Caco-2 (cell line): Measurements from ENCODE around the gene CFAP43. TPM values are rescaled to one million over a fixed set of nuclear protein-coding genes. Genes with fewer than 3 reads are reported as not detected.

Experiments used
- BruUV-seq: library from RNA; stranded (reverse); fragments of 400-500 nt; replicated peaks from 2 replicates; lab custom pipeline; 2021; lab: Mats Ljungman, UMichigan
- CTCF ChIA-PET: fragments of 300-600 bp; sonication (Branson Sonifier 250); formaldehyde crosslinking; loops from one replicate; lab custom pipeline; 2022; ENCODE audit warnings: antibody characterized with exemption; lab: Charles Lee
- POLR2A ChIA-PET: fragments of 300-600 bp; sonication (Branson Sonifier 250); formaldehyde crosslinking; loops from one replicate; lab custom pipeline; 2022; ENCODE audit warnings: antibody characterized with exemption; lab: Charles Lee
- DNase-seq, 2 experiments: peaks; one replicate each; pipeline versions ENCODE4 v3.0.0 to v3.0.0-alpha.2; 2020 to 2022
- H3K27me3 ChIP-seq: replicated peaks from 2 replicates; pipeline ENCODE4 v1.6.0; 2011; ENCODE audit warnings: low read length; ENCODE audit not compliant: control insufficient read depth, insufficient read depth
- H3K36me3 ChIP-seq: 2 replicates; pipeline ENCODE4 v1.5.1; 2011; ENCODE audit warnings: low read length; ENCODE audit not compliant: control insufficient read depth, insufficient read depth
- H3K4me1 ChIP-seq: fragments of 250-450 bp; sonication (Bioruptor Pico); 2 replicates; pipeline ENCODE4 v1.5.1; 2020; ENCODE audit warnings: mild to moderate bottlenecking
- H3K4me3 ChIP-seq: 2 replicates; pipeline ENCODE4 v1.5.1; 2011; ENCODE audit warnings: low read depth, mild to moderate bottlenecking, control low read depth, low read length
- H3K9me3 ChIP-seq: fragments of 250-450 bp; sonication (Bioruptor Pico); 2 replicates; pipeline ENCODE4 v1.5.1; 2020; ENCODE audit warnings: mild to moderate bottlenecking, moderate library complexity
- H3K27ac Mint-ChIP-seq: one replicate; pipeline ENCODE4 v1.8.0; 2022; ENCODE audit warnings: mixed read lengths; ENCODE audit not compliant: unreplicated experiment
- H3K27me3 Mint-ChIP-seq: one replicate; pipeline ENCODE4 v1.8.0; 2022; ENCODE audit warnings: mixed read lengths; ENCODE audit not compliant: insufficient read depth, unreplicated experiment
- H3K36me3 Mint-ChIP-seq: one replicate; pipeline ENCODE4 v1.8.0; 2022; ENCODE audit warnings: mild to moderate bottlenecking, mixed read lengths; ENCODE audit not compliant: insufficient read depth, unreplicated experiment
- H3K4me1 Mint-ChIP-seq: one replicate; pipeline ENCODE4 v1.8.0; 2022; ENCODE audit warnings: low read depth, mixed read lengths; ENCODE audit not compliant: unreplicated experiment
- H3K4me3 Mint-ChIP-seq: one replicate; pipeline ENCODE4 v1.8.0; 2022; ENCODE audit warnings: mild to moderate bottlenecking, moderate library complexity, mixed read lengths; ENCODE audit not compliant: unreplicated experiment
- H3K9me3 Mint-ChIP-seq: one replicate; pipeline ENCODE4 v1.8.0; 2022; ENCODE audit warnings: mixed read lengths; ENCODE audit not compliant: unreplicated experiment
- CTCF ChIP-seq, 2 experiments: fragments of 200-600 bp in 1 of 2; IDR thresholded peaks; 1 replicate in 1 of 2; 2 replicates in 1 of 2; pipeline versions ENCODE4 v1.5.1 to v1.8.0; 2011 to 2022; ENCODE audit warnings: antibody characterized with exemption in 1 of 2, control low read depth in 1 of 2, inconsistent platforms in 1 of 2, low read depth in 1 of 2, low read length in 1 of 2, mild to moderate bottlenecking in 1 of 2, moderate library complexity in 1 of 2; ENCODE audit not compliant: insufficient read depth in 1 of 2, severe bottlenecking in 1 of 2, unreplicated experiment in 1 of 2
- intact Hi-C: fragments of 100-400 bp; cut with micrococcal nuclease; formaldehyde crosslinking; loops from one replicate; pipeline ENCODE4 v1.10.0; 2022; ENCODE audit not compliant: unreplicated experiment
- total RNA-seq: library from RNA; stranded (reverse); gene quantifications from 2 replicates; pipeline ENCODE4 v1.2.3, GENCODE V29; 2022

CFAP43 gene
- total RNA-seq, 1 experiment from 2014 or later = 0.52 TPM

- H3K4me3 ChIP-seq = no peak overlapping the region
- no peak for TF ChIP-seq CTCF (IDR thresholded peaks at IDR 0.05; ENCODE audit: insufficient read depth in 1 of 2, low read depth in 1 of 2, low read length in 1 of 2, severe bottlenecking in 1 of 2, unreplicated experiment in 1 of 2)
- peaks cover 28% of the 10 kb centered on the region for H3K4me1 ChIP-seq
- H3K36me3 ChIP-seq = peaks cover 3% of the 10 kb centered on the region; the same call in 1 of the 2 replicates
- CTCF ChIA-PET = no interaction called here
- POLR2A ChIA-PET = no interaction called here
- no peak for DNase-seq
- H3K27me3 ChIP-seq = no peaks in the 10 kb centered on the region
- Mint-ChIP-seq H3K27ac (no peak overlapping the region), H3K36me3 (peaks cover 55% of the 10 kb centered on the region), H3K27me3 (no peaks in the 10 kb centered on the region), H3K9me3 (no peaks in the 10 kb centered on the region), H3K4me1 (peaks cover 25% of the 10 kb centered on the region), H3K4me3 (no peak overlapping the region)
- no TSS peak for BruUV-seq
- no peaks in the 10 kb centered on the region for H3K9me3 ChIP-seq
- intact Hi-C loops = no loop called here
Observed at GRCh38 chr10:104257235-104257634, 25.1 kb upstream of the CFAP43 start.

- H3K36me3 Mint-ChIP-seq = peaks cover 47% of the 10 kb centered on the region
- Histone ChIP-seq H3K4me3 (peak overlapping the region; percentile 2), H3K36me3 (no peaks in the 10 kb centered on the region), H3K27me3 (no peaks in the 10 kb centered on the region), H3K9me3 (no peaks in the 10 kb centered on the region), H3K4me1 (peaks cover 35% of the 10 kb centered on the region)
- no peak for TF ChIP-seq CTCF (IDR thresholded peaks at IDR 0.05; ENCODE audit: insufficient read depth in 1 of 2, low read depth in 1 of 2, low read length in 1 of 2, severe bottlenecking in 1 of 2, unreplicated experiment in 1 of 2)
- no TSS peak for BruUV-seq
- H3K27ac Mint-ChIP-seq = no peak overlapping the region
- H3K4me3 Mint-ChIP-seq = peak overlapping the region; percentile 81
- no peaks in the 10 kb centered on the region for H3K27me3 Mint-ChIP-seq
- POLR2A ChIA-PET = no interaction called here
- H3K9me3 Mint-ChIP-seq = no peaks in the 10 kb centered on the region
- no peak for DNase-seq
- intact Hi-C loops = no loop called here
- H3K4me1 Mint-ChIP-seq = peaks cover 29% of the 10 kb centered on the region
- CTCF ChIA-PET = interaction anchor here (3.3 kb wide), 1 partner anchor 135 kb away, joined by 14 read pairs; the partner anchor contains the start of gene SFR1
Observed at GRCh38 chr10:104256335-104256961, 24.3 kb upstream of the CFAP43 start.

GRCh38 chr10:104255311-104255981 lies 23.3 kb upstream of the CFAP43 start:
- no peak for TF ChIP-seq CTCF (IDR thresholded peaks at IDR 0.05; ENCODE audit: insufficient read depth in 1 of 2, low read depth in 1 of 2, low read length in 1 of 2, severe bottlenecking in 1 of 2, unreplicated experiment in 1 of 2)
- Histone ChIP-seq H3K4me3 (peak overlapping the region; percentile 83), H3K4me1 (peaks cover 45% of the 10 kb centered on the region), H3K27me3 (no peaks in the 10 kb centered on the region), H3K9me3 (no peaks in the 10 kb centered on the region), H3K36me3 (no peaks in the 10 kb centered on the region)
- H3K36me3 Mint-ChIP-seq = peaks cover 37% of the 10 kb centered on the region
- ChIA-PET CTCF (interaction anchor here (0.7 to 3.3 kb wide), 2 partner anchors 8 to 134 kb away, joined by 3 to 14 read pairs; partner anchors contain the start of gene SFR1), POLR2A (interaction anchor here (0.7 to 1.7 kb wide), 3 partner anchors 14 to 25 kb away, joined by 5 to 19 read pairs (median 5); partner anchors contain the start of genes CFAP43 and GSTO2)
- peak overlapping the region; percentile 66 for H3K27ac Mint-ChIP-seq
- DNase-seq = peak in 1 of 2 experiments; percentile 17
- intact Hi-C loops = loop anchor here (2.0 kb wide), 1 partner anchor 33 kb away; no protein-coding TSS in a partner anchor
- H3K9me3 Mint-ChIP-seq = no peaks in the 10 kb centered on the region
- H3K27me3 Mint-ChIP-seq = no peaks in the 10 kb centered on the region
- peaks cover 31% of the 10 kb centered on the region for H3K4me1 Mint-ChIP-seq
- BruUV-seq = TSS peak; percentile 37
- peak overlapping the region; percentile 81 for H3K4me3 Mint-ChIP-seq
